GM23338 (cell line): ENCODE data around the gene TP53I13.

ENCODE experiments used
- EZH2 ChIP-seq: fragments of 200-600 bp; sonication (generic); IDR thresholded peaks from one replicate; pipeline ENCODE4 v1.8.0; 2017; ENCODE audit warnings: antibody characterized with exemption, mild to moderate bottlenecking, low read depth; ENCODE audit not compliant: unreplicated experiment
- POLR2AphosphoS5 ChIP-seq: IDR thresholded peaks from 2 replicates; pipeline ENCODE4 v1.6.1; 2016; ENCODE audit warnings: antibody characterized with exemption, low read depth
- TF ChIP-seq, protein P1 (sequence below), 2 experiments: fragments of 200-600 bp in 1 of 2; sonication (generic) in 1 of 2; conservative IDR thresholded peaks; 2 replicates each; pipeline versions ENCODE4 v1.5.1 to v1.6.1; 2016 to 2017; ENCODE audit warnings: antibody characterized with exemption in 2 of 2, low read depth in 2 of 2, mild to moderate bottlenecking in 2 of 2, moderate library complexity in 1 of 2
- TF ChIP-seq, protein P2 (sequence below): IDR thresholded peaks from one replicate; pipeline ENCODE4 v1.6.1; 2018; ENCODE audit warnings: antibody characterized with exemption; ENCODE audit not compliant: unreplicated experiment

DNA sequence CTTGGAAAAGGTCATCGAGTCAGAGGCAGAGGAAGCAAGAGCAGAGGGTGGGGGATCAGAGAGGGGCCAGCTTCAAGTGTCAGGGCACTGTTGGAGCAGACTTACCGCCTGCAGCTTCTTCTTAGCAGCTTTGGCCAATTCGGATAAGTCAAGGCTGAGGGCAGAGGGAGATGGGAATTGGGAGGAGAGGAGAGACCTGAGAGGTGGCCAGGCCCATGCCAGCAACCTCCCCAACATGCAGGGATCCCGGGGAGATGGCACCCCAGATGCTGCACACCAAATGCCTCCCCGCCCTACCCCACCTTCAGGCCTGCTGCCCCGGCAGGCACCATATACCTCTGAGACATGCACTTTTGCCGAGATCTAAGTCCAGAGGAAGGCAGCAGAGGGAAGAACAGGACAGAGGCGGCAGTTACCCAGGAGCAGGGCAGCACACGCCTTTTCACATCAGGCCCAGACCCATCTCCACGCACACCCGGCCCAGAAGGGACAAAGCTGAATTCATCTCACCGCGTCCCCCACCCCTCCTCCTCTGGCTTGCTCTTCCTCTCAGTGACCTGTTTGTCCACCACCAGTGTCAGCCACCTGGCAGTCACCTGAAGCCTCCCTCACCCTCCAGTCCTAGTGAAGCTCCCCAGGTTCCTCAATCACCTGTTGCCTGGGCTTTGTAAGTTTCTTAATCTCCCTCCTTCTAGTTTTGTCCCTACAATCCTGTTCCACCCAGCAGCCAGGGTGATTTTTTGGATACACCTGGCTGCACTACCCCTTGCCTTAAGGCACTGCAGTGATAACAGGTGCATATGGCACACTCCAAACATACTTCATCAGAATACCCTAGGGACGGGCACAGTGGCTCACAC is 10.4 kb downstream of the TP53I13 start:
- TF ChIP-seq POLR2AphosphoS5 (no peak), EZH2 (no peak)
- TF ChIP-seq, protein P1, sequence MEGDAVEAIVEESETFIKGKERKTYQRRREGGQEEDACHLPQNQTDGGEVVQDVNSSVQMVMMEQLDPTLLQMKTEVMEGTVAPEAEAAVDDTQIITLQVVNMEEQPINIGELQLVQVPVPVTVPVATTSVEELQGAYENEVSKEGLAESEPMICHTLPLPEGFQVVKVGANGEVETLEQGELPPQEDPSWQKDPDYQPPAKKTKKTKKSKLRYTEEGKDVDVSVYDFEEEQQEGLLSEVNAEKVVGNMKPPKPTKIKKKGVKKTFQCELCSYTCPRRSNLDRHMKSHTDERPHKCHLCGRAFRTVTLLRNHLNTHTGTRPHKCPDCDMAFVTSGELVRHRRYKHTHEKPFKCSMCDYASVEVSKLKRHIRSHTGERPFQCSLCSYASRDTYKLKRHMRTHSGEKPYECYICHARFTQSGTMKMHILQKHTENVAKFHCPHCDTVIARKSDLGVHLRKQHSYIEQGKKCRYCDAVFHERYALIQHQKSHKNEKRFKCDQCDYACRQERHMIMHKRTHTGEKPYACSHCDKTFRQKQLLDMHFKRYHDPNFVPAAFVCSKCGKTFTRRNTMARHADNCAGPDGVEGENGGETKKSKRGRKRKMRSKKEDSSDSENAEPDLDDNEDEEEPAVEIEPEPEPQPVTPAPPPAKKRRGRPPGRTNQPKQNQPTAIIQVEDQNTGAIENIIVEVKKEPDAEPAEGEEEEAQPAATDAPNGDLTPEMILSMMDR (conservative IDR thresholded peaks at IDR 0.05; ENCODE audit: low read depth in 2 of 2) = no peak
- TF ChIP-seq, protein P2, sequence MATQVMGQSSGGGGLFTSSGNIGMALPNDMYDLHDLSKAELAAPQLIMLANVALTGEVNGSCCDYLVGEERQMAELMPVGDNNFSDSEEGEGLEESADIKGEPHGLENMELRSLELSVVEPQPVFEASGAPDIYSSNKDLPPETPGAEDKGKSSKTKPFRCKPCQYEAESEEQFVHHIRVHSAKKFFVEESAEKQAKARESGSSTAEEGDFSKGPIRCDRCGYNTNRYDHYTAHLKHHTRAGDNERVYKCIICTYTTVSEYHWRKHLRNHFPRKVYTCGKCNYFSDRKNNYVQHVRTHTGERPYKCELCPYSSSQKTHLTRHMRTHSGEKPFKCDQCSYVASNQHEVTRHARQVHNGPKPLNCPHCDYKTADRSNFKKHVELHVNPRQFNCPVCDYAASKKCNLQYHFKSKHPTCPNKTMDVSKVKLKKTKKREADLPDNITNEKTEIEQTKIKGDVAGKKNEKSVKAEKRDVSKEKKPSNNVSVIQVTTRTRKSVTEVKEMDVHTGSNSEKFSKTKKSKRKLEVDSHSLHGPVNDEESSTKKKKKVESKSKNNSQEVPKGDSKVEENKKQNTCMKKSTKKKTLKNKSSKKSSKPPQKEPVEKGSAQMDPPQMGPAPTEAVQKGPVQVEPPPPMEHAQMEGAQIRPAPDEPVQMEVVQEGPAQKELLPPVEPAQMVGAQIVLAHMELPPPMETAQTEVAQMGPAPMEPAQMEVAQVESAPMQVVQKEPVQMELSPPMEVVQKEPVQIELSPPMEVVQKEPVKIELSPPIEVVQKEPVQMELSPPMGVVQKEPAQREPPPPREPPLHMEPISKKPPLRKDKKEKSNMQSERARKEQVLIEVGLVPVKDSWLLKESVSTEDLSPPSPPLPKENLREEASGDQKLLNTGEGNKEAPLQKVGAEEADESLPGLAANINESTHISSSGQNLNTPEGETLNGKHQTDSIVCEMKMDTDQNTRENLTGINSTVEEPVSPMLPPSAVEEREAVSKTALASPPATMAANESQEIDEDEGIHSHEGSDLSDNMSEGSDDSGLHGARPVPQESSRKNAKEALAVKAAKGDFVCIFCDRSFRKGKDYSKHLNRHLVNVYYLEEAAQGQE = no peak
